Suprapubic skin (tissue), 4 donors: ENCODE data around the gene PI4K2A. TPM values are rescaled to one million over a fixed set of nuclear protein-coding genes. Genes with fewer than 3 reads are reported as not detected.

Experiments
- DNase-seq, 2 donors: peaks; one replicate each; pipeline ENCODE4 v3.0.0-alpha.2; 2019; ENCODE audit warnings: low spot score in 2 of 2
- H3K27ac ChIP-seq: fragments of 200-600 bp; sonication (generic); one replicate; pipeline ENCODE4 v1.5.1; 2019
- H3K27me3 ChIP-seq: fragments of 200-600 bp; sonication (generic); one replicate; pipeline ENCODE4 v1.5.1; 2019
- H3K36me3 ChIP-seq: fragments of 200-600 bp; sonication (generic); one replicate; pipeline ENCODE4 v1.5.1; 2019
- H3K4me1 ChIP-seq: fragments of 200-600 bp; sonication (generic); one replicate; pipeline ENCODE4 v1.5.1; 2019
- H3K4me3 ChIP-seq: fragments of 200-600 bp; sonication (generic); one replicate; pipeline ENCODE4 v1.5.1; 2019; ENCODE audit warnings: mild to moderate bottlenecking
- H3K9me3 ChIP-seq: fragments of 200-600 bp; sonication (generic); one replicate; pipeline ENCODE4 v1.5.1; 2019
- EP300 ChIP-seq: sonication (generic); formaldehyde crosslinking; IDR thresholded peaks from one replicate; pipeline ENCODE4 v1.6.1; 2017; ENCODE audit warnings: antibody characterized with exemption
- POLR2A ChIP-seq, 2 donors: fragments of 450-650 bp; IDR thresholded peaks; one replicate each; pipeline ENCODE4 v1.6.1; 2017; ENCODE audit warnings: antibody characterized with exemption in 2 of 2, mild to moderate bottlenecking in 2 of 2, moderate library complexity in 2 of 2
- POLR2AphosphoS5 ChIP-seq, 3 donors: sonication (generic); formaldehyde crosslinking; IDR thresholded peaks; one replicate each; pipeline ENCODE4 v1.6.1; 2017; ENCODE audit warnings: antibody characterized with exemption in 3 of 3
- WGBS: methylation state at CpG from one replicate; pipeline ENCODE4 v1.1.5; 2018; 5-methylcytosine and 5-hydroxymethylcytosine counted together
- total RNA-seq, 4 donors: library from RNA; depleted of rRNA; stranded (reverse); fragments of >200 nt; gene quantifications; one replicate each; pipeline ENCODE4 v1.1.0, GENCODE V29; 2016
- TF ChIP-seq, protein P1 (sequence below), 2 donors: fragments of 200-600 bp in 1 of 2; fragments of 450-650 bp in 1 of 2; sonication (generic) in 1 of 2; IDR thresholded peaks; one replicate each; pipeline ENCODE4 v1.5.1; 2016 to 2019; ENCODE audit warnings: antibody characterized with exemption in 2 of 2, mild to moderate bottlenecking in 1 of 2, moderate library complexity in 1 of 2

The PI4K2A gene
- total RNA-seq, 4 donors from 2014 or later: 13.2 to 24.0 (median 20.9) TPM

DNA sequence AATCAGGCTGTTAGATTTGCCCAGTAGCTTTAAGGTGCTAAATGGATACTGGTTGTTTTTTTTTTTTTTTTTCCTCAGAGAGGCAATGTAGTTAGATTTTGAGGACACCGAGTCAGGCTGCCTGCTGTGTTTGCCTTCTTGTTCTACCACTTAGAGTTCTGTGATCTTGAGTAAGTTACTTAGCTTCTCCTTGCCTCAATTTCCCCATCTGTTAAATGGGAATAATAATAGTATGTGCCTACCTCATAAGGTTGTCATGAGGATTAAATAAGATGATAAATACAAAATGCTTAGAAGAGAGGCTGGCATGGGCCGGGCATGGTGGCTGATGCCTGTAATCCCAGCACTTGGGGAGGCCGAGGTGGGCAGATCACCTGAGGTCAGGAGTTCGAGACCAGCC, 21.7 kb upstream of the PI4K2A start:
- no peak for DNase-seq
- H3K4me3 ChIP-seq: no peak overlapping the region
- peaks cover 12% of the 10 kb centered on the region for H3K36me3 ChIP-seq
- TF ChIP-seq, protein P1, sequence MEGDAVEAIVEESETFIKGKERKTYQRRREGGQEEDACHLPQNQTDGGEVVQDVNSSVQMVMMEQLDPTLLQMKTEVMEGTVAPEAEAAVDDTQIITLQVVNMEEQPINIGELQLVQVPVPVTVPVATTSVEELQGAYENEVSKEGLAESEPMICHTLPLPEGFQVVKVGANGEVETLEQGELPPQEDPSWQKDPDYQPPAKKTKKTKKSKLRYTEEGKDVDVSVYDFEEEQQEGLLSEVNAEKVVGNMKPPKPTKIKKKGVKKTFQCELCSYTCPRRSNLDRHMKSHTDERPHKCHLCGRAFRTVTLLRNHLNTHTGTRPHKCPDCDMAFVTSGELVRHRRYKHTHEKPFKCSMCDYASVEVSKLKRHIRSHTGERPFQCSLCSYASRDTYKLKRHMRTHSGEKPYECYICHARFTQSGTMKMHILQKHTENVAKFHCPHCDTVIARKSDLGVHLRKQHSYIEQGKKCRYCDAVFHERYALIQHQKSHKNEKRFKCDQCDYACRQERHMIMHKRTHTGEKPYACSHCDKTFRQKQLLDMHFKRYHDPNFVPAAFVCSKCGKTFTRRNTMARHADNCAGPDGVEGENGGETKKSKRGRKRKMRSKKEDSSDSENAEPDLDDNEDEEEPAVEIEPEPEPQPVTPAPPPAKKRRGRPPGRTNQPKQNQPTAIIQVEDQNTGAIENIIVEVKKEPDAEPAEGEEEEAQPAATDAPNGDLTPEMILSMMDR (IDR thresholded peaks at IDR 0.05): no peak
- TF ChIP-seq POLR2A (IDR thresholded peaks at IDR 0.05) (no peak), EP300 (no peak), POLR2AphosphoS5 (IDR thresholded peaks at IDR 0.05) (no peak)
- H3K27me3 ChIP-seq: no peaks in the 10 kb centered on the region
- H3K27ac ChIP-seq: no peak overlapping the region
- WGBS: 96% methylated on average over 4 of the region's 4 CpGs
- H3K9me3 ChIP-seq: no peaks in the 10 kb centered on the region
- H3K4me1 ChIP-seq: no peaks in the 10 kb centered on the region

DNA sequence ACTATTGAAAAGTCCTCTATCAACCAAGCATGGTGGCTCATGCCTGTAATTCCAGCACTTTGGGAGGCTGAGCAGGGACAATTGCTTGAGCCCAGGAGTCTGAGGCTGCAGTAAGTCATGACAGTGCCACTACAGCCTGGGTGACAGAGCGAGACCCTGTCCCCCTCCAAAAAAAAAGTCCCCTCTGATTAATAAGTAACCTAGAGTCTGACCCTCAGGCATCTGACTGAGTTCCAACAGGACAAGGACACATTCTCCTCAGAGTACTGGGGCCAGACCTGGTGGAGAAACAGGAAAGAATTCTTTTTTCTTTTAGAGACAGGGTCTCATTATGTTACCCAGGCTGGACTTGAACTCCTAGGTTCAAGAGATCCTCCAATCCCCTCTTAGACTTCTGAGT, 17.2 kb upstream of the PI4K2A start:
- H3K36me3 ChIP-seq: peaks cover 3% of the 10 kb centered on the region
- H3K27me3 ChIP-seq: no peaks in the 10 kb centered on the region
- no peak overlapping the region for H3K27ac ChIP-seq
- TF ChIP-seq POLR2AphosphoS5 (IDR thresholded peaks at IDR 0.05): no peak
- no peak for TF ChIP-seq EP300
- no peak for TF ChIP-seq POLR2A (IDR thresholded peaks at IDR 0.05)
- TF ChIP-seq, protein P1 (IDR thresholded peaks at IDR 0.05): no peak
- no peaks in the 10 kb centered on the region for H3K4me1 ChIP-seq
- DNase-seq: no peak
- no peak overlapping the region for H3K4me3 ChIP-seq
- no peaks in the 10 kb centered on the region for H3K9me3 ChIP-seq
- 100% methylated on average over 1 of the region's 1 CpG for WGBS

DNA sequence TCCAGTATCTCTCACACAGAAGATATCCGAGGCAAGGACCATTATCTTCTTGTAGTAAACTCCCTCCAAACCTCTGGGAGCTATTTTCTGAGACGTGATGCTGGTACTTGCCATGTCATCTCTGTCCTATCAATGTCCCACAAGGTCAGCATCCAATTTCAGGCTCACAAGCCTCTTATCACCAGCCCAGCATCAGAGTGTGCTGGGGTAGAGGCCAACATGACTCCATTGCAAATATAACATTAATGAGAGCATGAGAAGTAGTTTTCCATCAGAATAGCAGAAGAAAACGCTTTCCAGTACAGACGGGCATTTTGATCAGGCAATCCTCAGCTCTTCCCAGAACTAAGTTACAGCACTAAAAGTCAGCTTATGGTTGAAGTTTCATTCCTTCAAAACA, 12.7 kb upstream of the PI4K2A start:
- TF ChIP-seq POLR2A (IDR thresholded peaks at IDR 0.05) (no peak), EP300 (no peak)
- Histone ChIP-seq H3K36me3 (no peaks in the 10 kb centered on the region), H3K4me3 (no peak overlapping the region), H3K4me1 (peaks cover 3% of the 10 kb centered on the region), H3K9me3 (no peaks in the 10 kb centered on the region), H3K27me3 (no peaks in the 10 kb centered on the region), H3K27ac (no peak overlapping the region)
- 90% methylated on average over 4 of the region's 4 CpGs for WGBS
- no peak for DNase-seq

- Histone ChIP-seq H3K27me3 (no peaks in the 10 kb centered on the region), H3K27ac (no peak overlapping the region), H3K36me3 (no peaks in the 10 kb centered on the region), H3K4me1 (peaks cover 6% of the 10 kb centered on the region), H3K4me3 (no peak overlapping the region), H3K9me3 (no peaks in the 10 kb centered on the region)
- WGBS: 96% methylated on average over 3 of the region's 3 CpGs
- no peak for TF ChIP-seq EP300
- TF ChIP-seq, protein P1 (IDR thresholded peaks at IDR 0.05): no peak
- TF ChIP-seq POLR2A (IDR thresholded peaks at IDR 0.05): no peak
- TF ChIP-seq POLR2AphosphoS5 (IDR thresholded peaks at IDR 0.05): no peak
- no peak for DNase-seq
These were observed 12.2 kb upstream of the PI4K2A start for GRCh38 chr10:97628228-97628627.

DNA sequence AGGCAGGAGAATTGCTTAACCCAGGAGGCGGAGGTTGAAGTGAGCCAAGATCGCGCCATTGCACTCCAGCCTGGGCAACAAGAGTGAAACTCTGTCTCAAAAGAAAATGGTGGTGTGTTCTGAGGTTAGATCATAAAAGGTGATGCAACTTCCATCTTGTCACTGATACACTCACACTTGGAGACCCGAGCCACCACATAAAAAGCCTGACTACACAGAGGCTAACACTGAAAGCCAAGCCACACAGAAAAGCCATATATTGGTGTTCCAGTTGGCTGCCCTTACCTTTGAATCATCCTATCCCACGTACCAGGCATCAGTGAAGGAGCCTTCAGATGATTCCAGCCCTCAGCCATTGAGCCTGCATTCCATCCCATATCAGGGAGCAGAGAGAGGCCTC, 11.2 kb upstream of the PI4K2A start:
- H3K9me3 ChIP-seq: no peaks in the 10 kb centered on the region
- peaks cover 6% of the 10 kb centered on the region for H3K4me1 ChIP-seq
- TF ChIP-seq, protein P1 (IDR thresholded peaks at IDR 0.05): no peak
- TF ChIP-seq EP300: no peak
- no peak for TF ChIP-seq POLR2A (IDR thresholded peaks at IDR 0.05)
- no peak for TF ChIP-seq POLR2AphosphoS5 (IDR thresholded peaks at IDR 0.05)
- no peaks in the 10 kb centered on the region for H3K27me3 ChIP-seq
- no peak overlapping the region for H3K27ac ChIP-seq
- no peak overlapping the region for H3K4me3 ChIP-seq
- no peak for DNase-seq
- 95% methylated on average over 5 of the region's 5 CpGs for WGBS
- H3K36me3 ChIP-seq: no peaks in the 10 kb centered on the region

DNA sequence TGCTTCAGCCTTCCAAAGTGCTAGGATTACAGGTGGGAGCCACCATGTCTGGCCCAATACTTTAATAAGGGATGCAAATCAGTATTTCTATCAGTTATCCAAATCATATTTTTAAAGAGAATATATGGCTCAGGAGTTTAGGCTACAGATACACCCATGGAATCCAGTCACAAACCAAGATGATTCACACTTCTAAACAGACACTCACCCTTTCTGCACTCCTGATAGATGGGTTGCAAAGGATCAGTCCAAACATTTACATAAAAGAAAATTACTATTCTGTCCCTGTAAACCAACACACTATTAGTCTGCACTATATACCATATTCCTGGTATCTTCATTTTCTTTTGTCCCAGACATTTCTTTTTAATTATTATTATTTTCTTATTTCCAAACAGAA, 9.4 kb upstream of the PI4K2A start:
- Histone ChIP-seq H3K4me3 (no peak overlapping the region), H3K4me1 (peaks cover 6% of the 10 kb centered on the region), H3K27ac (no peak overlapping the region), H3K27me3 (no peaks in the 10 kb centered on the region), H3K36me3 (no peaks in the 10 kb centered on the region), H3K9me3 (no peaks in the 10 kb centered on the region)
- TF ChIP-seq EP300 (no peak), POLR2A (IDR thresholded peaks at IDR 0.05) (no peak), POLR2AphosphoS5 (IDR thresholded peaks at IDR 0.05) (no peak)
- TF ChIP-seq, protein P1 (IDR thresholded peaks at IDR 0.05): no peak
- no peak for DNase-seq
